Lower lobe of right lung (tissue), 2 donors: ENCODE results near the gene SEC23B. TPM values are rescaled to one million over a fixed set of nuclear protein-coding genes. Genes with fewer than 3 reads are reported as not detected.

Experiments
- ATAC-seq, 2 donors: fragments of 200-7000 bp; cut with Tn5 transposase; one replicate each; pipeline ENCODE4 v1.9.1; 2020 to 2022; ENCODE audit warnings: mild to moderate bottlenecking in 2 of 2, moderate library complexity in 2 of 2
- DNase-seq: peaks from one replicate; pipeline ENCODE4 v3.0.0-alpha.2; 2020
- H3K27ac ChIP-seq: fragments of 200-600 bp; one replicate; pipeline ENCODE4 v1.8.0; 2022
- H3K27me3 ChIP-seq: fragments of 200-600 bp; one replicate; pipeline ENCODE4 v1.8.0; 2022; ENCODE audit warnings: low read depth
- H3K36me3 ChIP-seq: fragments of 200-600 bp; one replicate; pipeline ENCODE4 v1.8.0; 2022; ENCODE audit warnings: mild to moderate bottlenecking
- H3K4me1 ChIP-seq: fragments of 200-600 bp; one replicate; pipeline ENCODE4 v1.8.0; 2022
- H3K4me3 ChIP-seq: fragments of 200-600 bp; one replicate; pipeline ENCODE4 v1.8.0; 2022; ENCODE audit warnings: mild to moderate bottlenecking
- H3K9me3 ChIP-seq: fragments of 200-600 bp; one replicate; pipeline ENCODE4 v1.8.0; 2022
- CTCF ChIP-seq: fragments of 200-600 bp; IDR thresholded peaks from one replicate; pipeline ENCODE4 v1.8.0; 2022; ENCODE audit warnings: antibody characterized with exemption, mild to moderate bottlenecking
- intact Hi-C: fragments of 100-400 bp; cut with DNase I; formaldehyde crosslinking; loops from one replicate; pipeline ENCODE4 v1.11.0; 2022
- total RNA-seq: library from RNA; stranded (reverse); fragmentation: NEBNext Ultra II Directional; extraction: Animal tissue kit (Norgen Biotek cat#: 25700); gene quantifications from one replicate; pipeline ENCODE4 v1.2.1, GENCODE V29; 2021
- donor health status: DM: no; HTN: yes; CAD: no; lungs with severe emphysema.

Gene SEC23B
- total RNA-seq, 1 donor from 2014 or later: 51.2 TPM

DNA sequence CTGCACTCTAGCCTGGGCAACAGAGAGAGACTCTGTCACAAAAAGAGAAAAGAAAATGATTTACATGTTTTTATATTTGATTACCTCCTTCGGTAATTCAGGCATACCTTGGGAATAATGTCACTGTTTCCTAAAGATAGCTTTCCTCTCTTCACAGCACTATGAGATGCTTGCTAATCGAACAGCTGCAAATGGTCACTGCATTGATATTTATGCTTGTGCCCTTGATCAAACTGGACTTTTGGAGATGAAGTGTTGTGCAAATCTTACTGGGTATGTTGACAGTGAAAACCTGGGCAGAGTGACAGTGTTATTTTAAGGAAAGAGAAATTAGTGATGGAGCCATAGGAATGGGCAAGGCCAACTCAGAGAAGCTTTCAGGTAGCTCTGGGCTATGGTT, 19.6 kb downstream of the SEC23B start:
- no peak for TF ChIP-seq CTCF
- DNase-seq (no peak), ATAC-seq (no peak)
- Histone ChIP-seq H3K36me3 (peaks cover 86% of the 10 kb centered on the region), H3K4me1 (no peaks in the 10 kb centered on the region), H3K9me3 (no peaks in the 10 kb centered on the region), H3K4me3 (no peak overlapping the region), H3K27me3 (no peaks in the 10 kb centered on the region), H3K27ac (no peak overlapping the region)
- intact Hi-C loops: no loop called here

DNA sequence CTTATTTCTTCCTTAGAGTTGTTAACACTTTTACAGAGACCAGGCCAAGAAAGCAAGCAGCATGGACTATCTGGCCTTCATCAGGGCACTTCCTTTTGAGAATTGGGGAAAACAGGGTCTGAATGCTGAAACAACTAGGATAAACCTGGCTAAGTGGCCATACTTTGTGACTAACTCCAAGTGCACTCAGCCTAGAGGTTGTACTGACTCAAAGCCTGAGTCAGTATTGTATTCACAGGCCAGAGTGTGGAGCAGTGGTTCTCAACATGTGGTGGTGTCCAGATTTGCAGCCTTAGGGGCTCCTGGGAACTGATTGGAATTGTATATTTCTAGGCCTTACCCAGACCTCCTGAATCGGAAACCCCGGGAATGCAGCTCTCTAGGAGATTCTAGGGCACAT, 20.1 kb downstream of the SEC23B start:
- Histone ChIP-seq H3K9me3 (no peaks in the 10 kb centered on the region), H3K4me1 (no peaks in the 10 kb centered on the region), H3K4me3 (no peak overlapping the region), H3K27me3 (no peaks in the 10 kb centered on the region), H3K27ac (no peak overlapping the region), H3K36me3 (peaks cover 91% of the 10 kb centered on the region)
- ATAC-seq (no peak), DNase-seq (no peak)
- intact Hi-C loops: no loop called here
- TF ChIP-seq CTCF: no peak

- TF ChIP-seq CTCF: no peak
- no peaks in the 10 kb centered on the region for H3K27me3 ChIP-seq
- no peaks in the 10 kb centered on the region for H3K9me3 ChIP-seq
- H3K27ac ChIP-seq: no peak overlapping the region
- intact Hi-C loops: no loop called here
- H3K36me3 ChIP-seq: peaks cover 100% of the 10 kb centered on the region
- ATAC-seq (no peak), DNase-seq (no peak)
- no peaks in the 10 kb centered on the region for H3K4me1 ChIP-seq
- H3K4me3 ChIP-seq: no peak overlapping the region
These were observed 21.3 kb downstream of the SEC23B start for GRCh38 chr20:18529041-18529440.

DNA sequence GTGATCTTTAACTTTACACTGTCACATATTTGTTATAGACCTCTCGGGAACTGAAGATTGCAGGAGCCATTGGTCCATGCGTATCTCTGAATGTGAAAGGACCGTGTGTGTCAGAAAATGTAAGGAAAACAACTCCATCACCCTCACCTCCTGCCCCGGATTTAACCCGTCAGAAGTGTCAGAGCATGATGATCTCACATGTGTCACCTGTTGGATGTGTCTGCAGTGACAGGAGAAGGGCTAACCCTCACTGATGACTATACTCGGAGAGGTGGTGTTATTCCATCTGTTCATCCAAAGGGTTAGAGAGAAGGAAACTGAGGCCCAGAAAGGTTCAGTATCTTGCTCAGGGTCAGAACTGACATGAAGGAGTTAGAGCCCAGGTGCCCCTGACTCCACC, 24.9 kb downstream of the SEC23B start:
- Histone ChIP-seq H3K9me3 (no peaks in the 10 kb centered on the region), H3K36me3 (peaks cover 97% of the 10 kb centered on the region), H3K4me3 (no peak overlapping the region), H3K4me1 (no peaks in the 10 kb centered on the region), H3K27me3 (no peaks in the 10 kb centered on the region), H3K27ac (no peak overlapping the region)
- no peak for DNase-seq
- TF ChIP-seq CTCF: no peak
- no peak for ATAC-seq
- intact Hi-C loops: no loop called here

- intact Hi-C loops: no loop called here
These were observed 25.8 kb downstream of the SEC23B start for GRCh38 chr20:18533491-18533890.

More at GRCh38 chr20:18533491-18533890, 25.8 kb downstream of the SEC23B start:
- no peak for ATAC-seq
- no peak overlapping the region for H3K27ac ChIP-seq
- H3K27me3 ChIP-seq: no peaks in the 10 kb centered on the region
- H3K4me3 ChIP-seq: no peak overlapping the region
- no peak for TF ChIP-seq CTCF
- DNase-seq: no peak
- H3K9me3 ChIP-seq: no peaks in the 10 kb centered on the region
- peaks cover 97% of the 10 kb centered on the region for H3K36me3 ChIP-seq
- no peaks in the 10 kb centered on the region for H3K4me1 ChIP-seq
